ENCODE data around the gene RNF214. TPM values are rescaled to one million over a fixed set of nuclear protein-coding genes. Genes with fewer than 3 reads are reported as not detected.

The RNF214 gene
- total and polyA plus RNA-seq, 2 donors (not counting 1 experiment from before 2014, with no cell fraction given): 16.0 to 36.1 TPM

- WGBS (ENCODE audit: insufficient coverage): 98% methylated on average over 6 of the region's 7 CpGs
- ChIA-PET CTCF (no interaction called here), POLR2A (no interaction called here)
- DNase-seq (no peak), ATAC-seq (ENCODE audit: low read depth) (no peak)
- no peaks in the 10 kb centered on the region for H3K27me3 Mint-ChIP-seq
- no peaks in the 10 kb centered on the region for H3K4me1 Mint-ChIP-seq
- Histone ChIP-seq H3K79me2 (ENCODE audit: control insufficient read depth, insufficient read depth, low read length) (no peaks in the 10 kb centered on the region), H3K36me3 (replicated peaks in 1 of 2; ENCODE audit: control extremely low read depth in 1 of 2, control insufficient read depth in 1 of 2, extremely low read depth in 1 of 2, insufficient read depth in 2 of 2, low read length in 1 of 2) (peaks cover 0 to 59% of the 10 kb centered on the region in 2 experiments), H4K20me1 (ENCODE audit: control insufficient read depth, insufficient read depth, low read length, poor library complexity, severe bottlenecking) (no peaks in the 10 kb centered on the region), H3K4me1 (ENCODE audit: control insufficient read depth in 2 of 2, insufficient read depth in 2 of 2, low read length in 2 of 2) (no peaks in the 10 kb centered on the region), H3K27ac (ENCODE audit: low read length in 2 of 2) (no peak overlapping the region), H3K9ac (ENCODE audit: low read length) (no peak overlapping the region), H3K9me3 (ENCODE audit: control extremely low read depth in 1 of 3, control insufficient read depth in 2 of 3, insufficient read depth in 1 of 3, low read length in 2 of 3) (no peaks in the 10 kb centered on the region), H3K27me3 (replicated peaks in 1 of 4; ENCODE audit: control extremely low read depth in 1 of 4, control insufficient read depth in 3 of 4, insufficient read depth in 4 of 4, low read length in 3 of 4) (no peaks in the 10 kb centered on the region), H3K4me3 (ENCODE audit: control extremely low read depth in 1 of 5, extremely low read depth in 1 of 5, insufficient read depth in 1 of 5, low read depth in 2 of 5, low read length in 4 of 5) (no peak overlapping the region), H2AFZ (ENCODE audit: insufficient read depth, low read depth, low read length, poor library complexity, severe bottlenecking) (no peak overlapping the region), H3K4me2 (replicated peaks; ENCODE audit: low read depth, low read length, poor library complexity, severe bottlenecking) (no peak overlapping the region)
- H3K4me3 Mint-ChIP-seq: no peak overlapping the region
- no peaks in the 10 kb centered on the region for H3K9me3 Mint-ChIP-seq (ENCODE audit: insufficient read depth)
- intact Hi-C loops (cut with micrococcal nuclease): no loop called here
- H3K27ac Mint-ChIP-seq: no peak overlapping the region
- no peak for TF ChIP-seq CTCF (IDR thresholded peaks at IDR 0.05)
- no peak for TF ChIP-seq EZH2 (IDR thresholded peaks at IDR 0.05; ENCODE audit: borderline replicate concordance, insufficient read depth, low read depth, low read length, poor library complexity, severe bottlenecking)
These were observed 49.4 kb downstream of the RNF214 start for GRCh38 chr11:117281869-117282268.

- CTCF ChIA-PET: no interaction called here
- TF ChIP-seq CTCF (IDR thresholded peaks at IDR 0.05) (no peak), EZH2 (IDR thresholded peaks at IDR 0.05; ENCODE audit: borderline replicate concordance, insufficient read depth, low read depth, low read length, poor library complexity, severe bottlenecking) (no peak)
- H2AFZ ChIP-seq (ENCODE audit: insufficient read depth, low read depth, low read length, poor library complexity, severe bottlenecking): no peak overlapping the region
- no peak overlapping the region for H3K4me3 ChIP-seq (ENCODE audit: control extremely low read depth in 1 of 5, extremely low read depth in 1 of 5, insufficient read depth in 1 of 5, low read depth in 2 of 5, low read length in 4 of 5)
- Mint-ChIP-seq H3K9me3 (ENCODE audit: insufficient read depth) (no peaks in the 10 kb centered on the region), H3K4me3 (no peak overlapping the region), H3K27ac (no peak overlapping the region), H3K27me3 (no peaks in the 10 kb centered on the region), H3K4me1 (no peaks in the 10 kb centered on the region)
- DNase-seq: no peak
- intact Hi-C loops (cut with micrococcal nuclease): no loop called here
- WGBS (ENCODE audit: insufficient coverage): 100% methylated on average over 1 of the region's 3 CpGs
- no peaks in the 10 kb centered on the region for H3K4me1 ChIP-seq (ENCODE audit: control insufficient read depth in 2 of 2, insufficient read depth in 2 of 2, low read length in 2 of 2)
- no peak for ATAC-seq (ENCODE audit: low read depth)
- H3K36me3 ChIP-seq (replicated peaks in 1 of 2; ENCODE audit: control extremely low read depth in 1 of 2, control insufficient read depth in 1 of 2, extremely low read depth in 1 of 2, insufficient read depth in 2 of 2, low read length in 1 of 2): peaks cover 0 to 62% of the 10 kb centered on the region in 2 experiments
- POLR2A ChIA-PET: no interaction called here
- no peak overlapping the region for H3K9ac ChIP-seq (ENCODE audit: low read length)
- no peaks in the 10 kb centered on the region for H3K79me2 ChIP-seq (ENCODE audit: control insufficient read depth, insufficient read depth, low read length)
- no peaks in the 10 kb centered on the region for H3K9me3 ChIP-seq (ENCODE audit: control extremely low read depth in 1 of 3, control insufficient read depth in 2 of 3, insufficient read depth in 1 of 3, low read length in 2 of 3)
- H3K27me3 ChIP-seq (replicated peaks in 1 of 4; ENCODE audit: control extremely low read depth in 1 of 4, control insufficient read depth in 3 of 4, insufficient read depth in 4 of 4, low read length in 3 of 4): no peaks in the 10 kb centered on the region
- H3K4me2 ChIP-seq (replicated peaks; ENCODE audit: low read depth, low read length, poor library complexity, severe bottlenecking): no peak overlapping the region
- no peak overlapping the region for H3K27ac ChIP-seq (ENCODE audit: low read length in 2 of 2)
- H4K20me1 ChIP-seq (ENCODE audit: control insufficient read depth, insufficient read depth, low read length, poor library complexity, severe bottlenecking): no peaks in the 10 kb centered on the region
These were observed 50.5 kb downstream of the RNF214 start for GRCh38 chr11:117282956-117283355.
